Measurements from ENCODE around the gene CHST8. TPM values are rescaled to one million over a fixed set of nuclear protein-coding genes. Genes with fewer than 3 reads are reported as not detected.
"Not testable (repeated sequence)": the region's sequence is repeated elsewhere in the genome, so short reads cannot be mapped to it uniquely, and the experiment has no call there.

Gene CHST8
- total RNA-seq, 1 donor from 2014 or later, result 14.0 TPM

- no peak for DNase-seq
Observed at GRCh38 chr19:33644284-33644836, 22.6 kb downstream of the CHST8 start.

- no peak for DNase-seq
Observed at GRCh38 chr19:33646306-33646705, 24.6 kb downstream of the CHST8 start.

GRCh38 chr19:33647146-33647545 lies 25.4 kb downstream of the CHST8 start:
- DNase-seq, result no peak

- DNase-seq, result no peak
Observed at GRCh38 chr19:33649627-33650305, 28.0 kb downstream of the CHST8 start.

- no peak for DNase-seq
Observed at GRCh38 chr19:33653684-33654083, 31.9 kb downstream of the CHST8 start.

- DNase-seq, result no peak
Observed at GRCh38 chr19:33654840-33655508, 33.2 kb downstream of the CHST8 start.

- DNase-seq, result no peak
Observed at GRCh38 chr19:33659835-33660234, 38.1 kb downstream of the CHST8 start.

- no peak for DNase-seq
Observed at GRCh38 chr19:33660410-33661124, 38.8 kb downstream of the CHST8 start.

- no peak for DNase-seq
Observed at GRCh38 chr19:33661336-33661735, 39.6 kb downstream of the CHST8 start.

- no peak for DNase-seq
Observed at GRCh38 chr19:33662391-33663092, 40.8 kb downstream of the CHST8 start.

- DNase-seq, result not testable (repeated sequence)
Observed at GRCh38 chr19:33663316-33663715, 41.6 kb downstream of the CHST8 start.

- DNase-seq, result no peak
Observed at GRCh38 chr19:33664744-33665143, 43.0 kb downstream of the CHST8 start.

- DNase-seq, result no peak
Observed at GRCh38 chr19:33665776-33666595, 44.2 kb downstream of the CHST8 start.

GRCh38 chr19:33667141-33667650 lies 45.4 kb downstream of the CHST8 start:
- DNase-seq, result no peak

- no peak for DNase-seq
Observed at GRCh38 chr19:33667881-33668280, 46.1 kb downstream of the CHST8 start.

- DNase-seq, result no peak
Observed at GRCh38 chr19:33668968-33669367, 47.2 kb downstream of the CHST8 start.

GRCh38 chr19:33669376-33669775 lies 47.6 kb downstream of the CHST8 start:
- DNase-seq, result no peak

GRCh38 chr19:33670398-33670797 lies 48.6 kb downstream of the CHST8 start:
- DNase-seq, result no peak

- DNase-seq, result no peak
Observed at GRCh38 chr19:33671211-33671610, 49.5 kb downstream of the CHST8 start.

GRCh38 chr19:33673258-33673875 lies 51.6 kb downstream of the CHST8 start:
- no peak for DNase-seq
